VCaP (cell line): ENCODE measurements around the gene DIAPH3.
A peak's percentile ranks its signal among the peaks of the same experiment; 100 is the strongest.

Source experiments
- H3K27ac ChIP-seq: fragments of 450-650 bp; 2 replicates; pipeline ENCODE4 v1.5.1; 2017
- TF ChIP-seq, protein P1 (sequence below): fragments of 450-650 bp; conservative IDR thresholded peaks from 2 replicates; pipeline ENCODE4 v1.5.1; 2017; ENCODE audit warnings: mild to moderate bottlenecking, moderate library complexity

DIAPH3 gene

DNA sequence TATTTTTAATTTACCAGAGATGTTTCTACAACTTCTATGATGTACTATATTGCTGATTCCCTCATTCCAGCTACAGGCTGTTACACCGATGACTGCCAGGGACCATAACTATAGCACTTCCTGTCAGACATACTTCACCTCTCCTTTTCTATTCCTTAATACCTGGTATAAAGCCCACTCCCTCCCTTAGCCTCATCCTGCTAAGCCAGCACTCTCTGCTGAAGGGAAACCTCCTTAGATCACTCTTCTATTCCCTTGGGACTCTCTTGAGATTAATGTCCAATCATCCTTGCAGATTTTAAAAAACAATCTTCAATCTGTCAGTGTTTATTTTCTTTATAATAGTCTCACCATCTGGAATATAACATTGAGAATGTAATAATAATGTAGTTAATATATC is 127.9 kb downstream of the DIAPH3 start:
- TF ChIP-seq, protein P1, sequence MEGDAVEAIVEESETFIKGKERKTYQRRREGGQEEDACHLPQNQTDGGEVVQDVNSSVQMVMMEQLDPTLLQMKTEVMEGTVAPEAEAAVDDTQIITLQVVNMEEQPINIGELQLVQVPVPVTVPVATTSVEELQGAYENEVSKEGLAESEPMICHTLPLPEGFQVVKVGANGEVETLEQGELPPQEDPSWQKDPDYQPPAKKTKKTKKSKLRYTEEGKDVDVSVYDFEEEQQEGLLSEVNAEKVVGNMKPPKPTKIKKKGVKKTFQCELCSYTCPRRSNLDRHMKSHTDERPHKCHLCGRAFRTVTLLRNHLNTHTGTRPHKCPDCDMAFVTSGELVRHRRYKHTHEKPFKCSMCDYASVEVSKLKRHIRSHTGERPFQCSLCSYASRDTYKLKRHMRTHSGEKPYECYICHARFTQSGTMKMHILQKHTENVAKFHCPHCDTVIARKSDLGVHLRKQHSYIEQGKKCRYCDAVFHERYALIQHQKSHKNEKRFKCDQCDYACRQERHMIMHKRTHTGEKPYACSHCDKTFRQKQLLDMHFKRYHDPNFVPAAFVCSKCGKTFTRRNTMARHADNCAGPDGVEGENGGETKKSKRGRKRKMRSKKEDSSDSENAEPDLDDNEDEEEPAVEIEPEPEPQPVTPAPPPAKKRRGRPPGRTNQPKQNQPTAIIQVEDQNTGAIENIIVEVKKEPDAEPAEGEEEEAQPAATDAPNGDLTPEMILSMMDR = no peak
- H3K27ac ChIP-seq = no peak overlapping the region

DNA sequence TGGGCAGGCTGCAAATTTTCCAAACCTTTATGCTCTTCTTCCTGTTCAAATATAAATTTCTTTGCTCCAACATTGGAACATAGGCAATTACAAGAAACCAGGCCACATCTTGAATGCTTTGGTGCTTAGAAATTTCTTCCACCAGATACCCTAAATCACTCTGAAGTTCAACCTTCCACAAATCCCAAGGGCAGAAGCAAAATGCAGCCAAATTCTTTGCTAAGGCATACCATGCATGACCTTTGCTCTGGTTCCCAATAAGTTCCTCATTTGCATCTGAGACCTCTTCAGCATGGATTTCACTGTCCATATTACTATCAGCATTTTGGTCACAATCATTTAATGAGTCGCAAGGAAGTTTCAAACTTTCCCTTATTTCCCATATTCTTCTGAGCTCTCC is 130.9 kb downstream of the DIAPH3 start:
- H3K27ac ChIP-seq = no peak overlapping the region
- TF ChIP-seq, protein P1 = no peak

DNA sequence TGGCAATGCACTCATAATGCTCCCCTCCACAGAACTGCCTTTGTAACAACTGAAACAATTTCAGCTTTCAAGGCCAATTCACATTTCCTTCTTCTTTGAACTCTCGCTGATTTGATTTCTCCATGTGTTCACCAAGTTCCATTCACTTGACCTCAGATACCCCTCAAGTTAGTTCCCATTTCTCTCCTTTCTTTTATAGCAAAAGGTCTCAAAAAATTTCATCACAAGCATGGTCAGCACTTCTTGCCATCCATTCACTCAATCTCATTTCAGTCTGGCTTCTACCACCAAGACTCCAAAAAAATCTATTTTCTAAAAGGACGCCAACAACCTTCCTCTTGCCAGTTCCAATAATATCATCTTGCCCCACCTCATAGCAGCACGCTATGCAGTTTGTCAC is 135.7 kb downstream of the DIAPH3 start:
- TF ChIP-seq, protein P1 = no peak
- H3K27ac ChIP-seq = no peak overlapping the region

DNA sequence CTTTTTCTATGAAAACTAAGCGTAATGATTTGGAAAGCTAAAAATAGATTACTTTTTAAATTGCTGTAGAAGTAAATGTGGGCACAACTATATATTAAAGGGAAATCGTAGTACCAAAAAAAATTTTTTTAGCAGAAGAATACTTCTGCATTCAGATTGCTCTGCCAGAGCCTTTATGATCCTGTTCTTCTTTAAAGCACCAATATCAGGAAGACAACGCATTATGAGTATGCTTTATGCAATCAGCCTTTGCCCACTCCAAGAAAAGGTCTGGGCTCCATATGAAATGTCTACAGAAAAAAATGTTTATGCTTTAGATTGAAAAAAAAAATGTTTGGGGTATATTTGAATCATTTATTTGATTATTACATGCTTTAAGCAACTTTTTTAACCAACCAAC is 137.4 kb downstream of the DIAPH3 start:
- H3K27ac ChIP-seq = no peak overlapping the region
- TF ChIP-seq, protein P1 = no peak

DNA sequence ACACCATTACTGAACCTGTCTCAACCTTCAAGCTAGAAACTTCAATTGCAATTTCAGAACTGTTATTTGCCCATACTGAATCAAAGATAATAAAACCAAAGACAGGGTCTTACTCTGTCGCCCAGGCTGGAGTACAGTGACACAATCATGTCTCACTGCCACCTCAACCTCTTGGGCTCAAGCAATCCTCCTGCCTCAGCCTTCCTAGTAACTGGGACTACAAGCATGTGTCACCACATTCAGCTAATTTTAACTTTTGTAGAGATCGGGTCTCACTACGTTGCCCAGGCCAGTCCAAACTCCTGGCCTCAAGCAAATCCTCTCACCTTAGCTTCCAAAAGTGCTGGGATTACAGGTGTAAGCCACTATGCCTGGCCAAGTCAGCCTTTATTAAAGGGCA is 143.4 kb downstream of the DIAPH3 start:
- no peak overlapping the region for H3K27ac ChIP-seq

DNA sequence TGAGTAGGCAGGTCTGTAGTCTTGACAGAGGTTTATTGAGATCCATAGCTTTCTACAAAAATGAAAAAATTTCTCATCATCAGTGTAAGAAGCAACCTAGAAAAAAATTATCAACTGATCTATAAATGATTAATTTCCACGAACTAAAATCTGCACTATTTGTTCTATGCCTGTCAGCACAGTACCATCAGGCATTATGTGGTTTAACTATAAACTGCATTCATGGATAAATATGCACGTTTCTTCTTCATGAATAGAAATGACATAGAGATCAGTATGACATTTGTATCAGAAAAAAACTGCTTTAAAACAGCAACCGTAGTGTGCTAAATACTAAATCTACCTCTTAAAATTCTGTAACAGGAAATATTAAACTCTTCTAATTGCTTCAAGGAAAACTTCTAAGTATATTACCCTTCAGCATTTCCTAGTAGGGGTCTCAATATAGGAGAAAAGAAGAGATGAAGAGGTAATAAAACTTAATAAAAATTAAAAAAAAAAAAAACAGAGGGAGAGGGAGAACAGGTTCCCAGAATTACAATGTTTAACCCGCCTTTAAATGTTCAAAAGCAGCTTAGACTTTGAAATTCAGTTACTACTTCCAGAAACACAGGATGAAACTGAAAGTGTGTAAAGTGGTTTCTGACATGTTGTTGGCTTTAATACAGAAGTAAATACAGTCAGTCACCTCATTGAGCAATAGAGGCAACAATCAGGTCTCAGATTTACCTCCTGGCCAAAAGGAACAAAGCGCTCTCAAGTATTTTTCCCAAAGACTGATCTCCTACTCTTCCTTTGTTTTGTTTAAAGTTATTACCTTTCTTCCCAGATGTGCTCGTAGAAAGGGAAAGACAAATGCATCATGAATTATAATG is 144.4 kb downstream of the DIAPH3 start:
- peak overlapping the region; percentile 44 for H3K27ac ChIP-seq
- TF ChIP-seq, protein P1 = no peak

More for the DNA sequence above, 143.4 kb downstream of the DIAPH3 start:
- TF ChIP-seq, protein P1 = no peak

DNA sequence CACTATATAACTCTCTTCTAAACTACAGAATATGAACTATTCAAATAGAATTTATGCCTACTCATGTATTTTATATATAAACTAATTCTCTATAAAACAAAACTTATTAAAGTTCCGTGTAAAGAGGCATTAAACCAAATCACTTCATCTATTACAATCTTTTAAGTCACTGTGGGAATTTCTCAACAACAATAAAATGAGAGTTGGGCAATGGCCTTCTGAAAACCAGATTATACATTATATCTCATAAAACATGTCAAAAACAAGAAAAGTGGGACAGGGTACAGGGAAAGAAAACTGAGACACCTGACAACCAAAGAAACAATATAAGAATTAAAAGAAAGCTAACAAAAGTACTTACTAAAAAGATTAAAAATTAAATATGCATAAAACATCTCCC is 145.2 kb downstream of the DIAPH3 start:
- H3K27ac ChIP-seq = peak overlapping the region; percentile 44
- TF ChIP-seq, protein P1 = no peak
